Brain pericyte (primary cell): Measurements from ENCODE around the gene UBTD2.
"Not testable (repeated sequence)": the region's sequence is repeated elsewhere in the genome, so short reads cannot be mapped to it uniquely, and the experiment has no call there.

Experiments used
- DNase-seq: peaks from one replicate; pipeline ENCODE4 v3.0.0-alpha.2; 2012; ENCODE audit warnings: low read depth, low spot score

Gene UBTD2

GRCh38 chr5:172283020-172283861, at the start of gene UBTD2:
Gene UBTD2, minus strand, starts transcription at chr5:172283764. Its CDS starts 99 bp downstream, at chr5:172283665.
- no peak for DNase-seq

- DNase-seq, result not testable (repeated sequence)
Measured at GRCh38 chr5:172326901-172327300, 43.3 kb upstream of the UBTD2 start.

GRCh38 chr5:172325452-172325851, 41.9 kb upstream of the UBTD2 start:
- no peak for DNase-seq

- no peak for DNase-seq
Measured at GRCh38 chr5:172322028-172322965, 38.7 kb upstream of the UBTD2 start.

GRCh38 chr5:172321593-172321992, 38.0 kb upstream of the UBTD2 start:
- DNase-seq, result no peak

- DNase-seq, result no peak
Measured at GRCh38 chr5:172319708-172320441, 36.3 kb upstream of the UBTD2 start.

GRCh38 chr5:172315587-172316493, 32.3 kb upstream of the UBTD2 start:
- no peak for DNase-seq

- DNase-seq, result no peak
Measured at GRCh38 chr5:172313915-172314314, 30.4 kb upstream of the UBTD2 start.

- DNase-seq, result no peak
Measured at GRCh38 chr5:172312286-172312685, 28.7 kb upstream of the UBTD2 start.

GRCh38 chr5:172311605-172312004, 28.0 kb upstream of the UBTD2 start:
- DNase-seq, result no peak

GRCh38 chr5:172311026-172311425, 27.5 kb upstream of the UBTD2 start:
- no peak for DNase-seq

GRCh38 chr5:172305380-172305779, 21.8 kb upstream of the UBTD2 start:
- DNase-seq, result no peak

GRCh38 chr5:172303572-172304335, 20.2 kb upstream of the UBTD2 start:
- no peak for DNase-seq

- DNase-seq, result no peak
Measured at GRCh38 chr5:172303162-172303561, 19.6 kb upstream of the UBTD2 start.

- no peak for DNase-seq
Measured at GRCh38 chr5:172302047-172302710, 18.6 kb upstream of the UBTD2 start.

- DNase-seq, result no peak
Measured at GRCh38 chr5:172299916-172300439, 16.4 kb upstream of the UBTD2 start.

- no peak for DNase-seq
Measured at GRCh38 chr5:172294831-172295230, 11.3 kb upstream of the UBTD2 start.

- DNase-seq, result no peak
Measured at GRCh38 chr5:172293745-172294342, 10.3 kb upstream of the UBTD2 start.
